Measurements from ENCODE around the gene MGP.

Gene MGP

GRCh38 chr12:14868916-14869506 lies 16.6 kb downstream of the MGP start:
- no peak for DNase-seq (ENCODE audit: extremely low read depth in 1 of 2, low read depth in 1 of 2)

DNA sequence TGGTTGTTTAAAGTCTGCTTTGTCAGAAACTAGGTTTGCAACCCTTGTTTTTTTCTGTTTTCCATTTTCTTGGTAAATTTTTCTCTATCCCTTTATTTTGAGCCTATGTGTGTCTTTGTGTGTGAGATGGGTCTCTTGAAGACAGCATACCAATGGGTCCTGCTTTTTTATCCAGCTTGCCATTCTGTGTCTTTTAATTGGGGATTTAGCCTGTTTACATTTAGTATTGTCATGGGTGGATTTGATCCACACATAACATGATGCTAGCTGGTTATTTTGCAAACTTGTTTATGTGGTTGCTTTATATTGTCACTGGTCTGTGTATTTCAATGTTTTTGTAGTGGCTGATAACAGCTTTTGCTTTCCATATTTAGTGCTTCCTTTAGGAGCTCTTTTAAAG lies 25.2 kb downstream of the MGP start:
- no peak for DNase-seq (ENCODE audit: extremely low read depth in 1 of 2, low read depth in 1 of 2)

GRCh38 chr12:14858513-14858912 lies 27.1 kb downstream of the MGP start:
- DNase-seq (ENCODE audit: extremely low read depth in 1 of 2, low read depth in 1 of 2), result no peak

DNA sequence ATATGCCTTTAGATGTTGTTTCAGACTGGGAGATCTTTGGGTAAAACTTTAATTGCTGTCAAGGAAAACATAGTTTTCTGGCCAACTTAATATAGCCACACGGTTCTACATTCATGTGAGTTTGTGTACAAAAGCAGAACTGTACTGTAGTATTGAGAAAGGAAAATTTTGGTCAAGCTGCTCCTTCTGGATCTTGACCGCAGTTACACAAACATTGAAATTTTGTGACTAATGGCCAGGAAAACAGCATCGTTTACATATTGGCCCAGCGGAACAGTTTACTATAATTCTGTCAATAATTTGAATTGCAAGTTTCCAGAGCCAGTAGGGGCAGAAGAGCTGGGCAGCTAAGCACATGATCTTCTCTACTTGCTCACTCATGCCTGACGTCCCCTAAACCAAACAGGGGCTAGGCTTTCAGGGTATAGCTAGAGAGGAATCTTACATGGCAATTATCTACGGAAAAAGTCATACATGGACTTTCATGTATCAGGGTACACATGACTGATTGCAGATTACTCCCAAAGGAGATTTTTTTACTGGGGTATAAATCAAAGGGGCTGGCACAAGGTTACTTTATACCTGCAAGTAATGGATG lies 31.0 kb downstream of the MGP start:
- no peak for DNase-seq (ENCODE audit: extremely low read depth in 1 of 2, low read depth in 1 of 2)

- DNase-seq (ENCODE audit: extremely low read depth in 1 of 2, low read depth in 1 of 2), result no peak
Measured at GRCh38 chr12:14853961-14854360, 31.7 kb downstream of the MGP start.

DNA sequence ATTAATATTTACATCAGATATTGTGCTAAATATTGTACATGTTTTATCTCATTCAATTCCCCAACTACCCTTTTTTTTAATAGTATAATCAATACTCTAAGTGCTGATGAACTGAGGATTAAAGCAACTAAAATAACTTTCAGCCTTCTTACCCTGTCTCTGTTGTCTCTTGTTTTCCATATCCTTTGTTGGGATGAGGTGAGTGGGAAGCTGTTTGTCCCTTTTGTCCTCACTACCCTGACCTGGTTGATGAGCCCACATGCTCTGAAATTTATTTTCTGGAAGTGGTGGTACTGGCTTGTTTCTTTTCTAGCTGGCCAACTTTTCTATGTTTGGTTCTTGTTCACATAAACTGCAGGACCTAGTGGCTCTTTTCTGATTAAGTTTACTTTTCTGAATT lies 32.8 kb downstream of the MGP start:
- no peak for DNase-seq (ENCODE audit: extremely low read depth in 1 of 2, low read depth in 1 of 2)

DNA sequence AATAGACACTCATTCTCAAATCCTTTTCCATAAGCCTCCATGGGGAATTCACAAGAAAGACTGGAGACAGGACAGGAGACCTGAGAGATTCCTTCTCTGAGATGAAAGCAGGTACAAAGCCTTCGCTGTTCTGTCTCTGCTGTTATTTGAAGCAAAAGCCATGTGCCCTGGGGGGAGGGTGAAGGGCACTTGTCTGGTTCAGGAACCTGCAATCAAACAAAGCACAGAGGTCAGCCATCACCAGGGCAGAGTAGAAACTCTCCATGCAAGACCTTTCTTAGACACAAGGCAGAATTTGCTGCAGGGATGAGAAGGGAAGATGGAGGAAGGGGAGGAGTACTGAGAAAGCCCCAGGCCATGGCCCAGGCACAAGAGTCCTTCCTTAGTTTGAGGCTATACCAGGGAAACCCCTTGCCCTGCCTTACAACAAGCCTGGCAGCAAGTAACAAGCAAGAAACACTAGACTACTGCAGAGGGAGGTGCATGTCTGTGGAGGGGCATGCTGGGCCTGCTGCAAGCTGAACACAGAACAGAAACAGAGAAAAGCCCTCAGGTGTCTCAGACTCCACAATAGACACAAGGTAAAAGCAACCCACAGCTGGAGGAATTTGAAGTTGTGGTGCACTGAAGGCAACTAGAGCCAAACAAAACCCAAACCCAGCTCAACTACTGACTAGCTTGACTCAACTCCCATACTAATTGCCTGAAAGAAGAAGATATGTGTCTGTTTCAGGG lies 34.6 kb downstream of the MGP start:
- no peak for DNase-seq (ENCODE audit: extremely low read depth in 1 of 2, low read depth in 1 of 2)

DNA sequence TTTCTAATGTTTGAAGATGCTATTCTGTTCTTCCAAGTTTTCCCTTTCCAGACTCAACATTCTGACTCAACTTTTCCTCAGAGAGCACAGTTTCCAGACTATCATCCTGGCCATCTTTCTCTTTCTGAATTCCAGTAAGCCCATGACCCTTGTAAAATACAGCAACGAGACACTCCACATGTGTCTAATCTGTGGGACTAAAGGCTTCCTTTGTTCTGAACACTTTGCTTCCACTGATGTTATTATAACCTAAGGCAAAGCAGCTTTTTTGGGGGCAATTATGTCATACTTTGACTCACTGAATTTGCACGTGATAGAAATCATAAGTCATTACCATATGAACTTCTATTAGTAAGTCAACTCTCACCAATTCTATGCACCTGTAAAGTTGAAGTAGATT lies 36.0 kb downstream of the MGP start:
- DNase-seq (ENCODE audit: extremely low read depth in 1 of 2, low read depth in 1 of 2), result no peak

- DNase-seq (ENCODE audit: extremely low read depth in 1 of 2, low read depth in 1 of 2), result no peak
Measured at GRCh38 chr12:14846876-14847580, 38.6 kb downstream of the MGP start.

GRCh38 chr12:14846042-14846587 lies 39.5 kb downstream of the MGP start:
- no peak for DNase-seq (ENCODE audit: extremely low read depth in 1 of 2, low read depth in 1 of 2)

DNA sequence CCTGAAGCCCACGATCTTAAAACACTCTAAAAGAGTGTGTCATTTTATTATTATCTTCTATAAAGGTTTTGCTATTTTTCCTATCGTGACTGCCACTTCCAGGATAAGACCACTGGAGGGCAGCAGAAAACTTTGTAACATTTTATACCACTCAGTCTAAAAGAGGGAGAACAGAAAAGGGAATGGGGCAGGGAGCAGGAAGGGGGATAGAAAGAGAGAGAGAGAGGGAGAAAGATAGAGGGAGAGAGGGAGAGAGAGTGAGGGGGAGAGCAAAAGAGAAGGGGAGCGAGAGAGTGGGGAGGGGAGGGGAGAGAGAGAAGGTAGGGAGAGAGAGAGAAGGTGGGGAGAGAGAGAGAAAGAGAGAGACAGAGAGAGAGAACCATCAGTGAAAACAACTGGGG lies 40.3 kb downstream of the MGP start:
- no peak for DNase-seq (ENCODE audit: extremely low read depth in 1 of 2, low read depth in 1 of 2)

- DNase-seq (ENCODE audit: extremely low read depth in 1 of 2, low read depth in 1 of 2), result no peak
Measured at GRCh38 chr12:14844401-14844800, 41.3 kb downstream of the MGP start.

- no peak for DNase-seq (ENCODE audit: extremely low read depth in 1 of 2, low read depth in 1 of 2)
Measured at GRCh38 chr12:14843425-14843887, 42.2 kb downstream of the MGP start, which contains the start of gene ART4. Gene ART4 (minus strand): TSS chr12:14843526. CDS start chr12:14843113, 413 bp downstream.

GRCh38 chr12:14842315-14842714 lies 43.3 kb downstream of the MGP start:
- DNase-seq (ENCODE audit: extremely low read depth in 1 of 2, low read depth in 1 of 2), result no peak

- DNase-seq (ENCODE audit: extremely low read depth in 1 of 2, low read depth in 1 of 2), result no peak
Measured at GRCh38 chr12:14841761-14842160, 43.9 kb downstream of the MGP start.

DNA sequence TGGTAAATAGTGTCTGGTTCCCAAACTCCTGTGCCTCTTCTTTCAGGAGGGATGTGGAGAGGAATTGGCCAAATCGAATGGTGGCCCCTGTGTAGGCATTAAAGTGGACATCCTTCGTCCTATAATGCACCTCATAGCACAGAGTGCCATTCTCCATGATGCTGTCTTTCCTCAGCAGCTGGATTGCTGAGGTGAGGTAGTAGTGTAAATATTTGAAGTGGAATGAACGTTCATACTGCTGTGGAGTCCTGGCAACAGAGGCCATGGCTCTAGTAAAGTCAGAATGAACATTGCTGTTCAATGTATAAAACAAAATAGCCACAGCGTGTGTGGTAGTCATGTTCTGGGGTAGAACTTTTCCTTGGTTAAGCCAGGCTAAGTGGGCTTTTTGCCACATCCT lies 45.0 kb downstream of the MGP start:
- no peak for DNase-seq (ENCODE audit: extremely low read depth in 1 of 2, low read depth in 1 of 2)

DNA sequence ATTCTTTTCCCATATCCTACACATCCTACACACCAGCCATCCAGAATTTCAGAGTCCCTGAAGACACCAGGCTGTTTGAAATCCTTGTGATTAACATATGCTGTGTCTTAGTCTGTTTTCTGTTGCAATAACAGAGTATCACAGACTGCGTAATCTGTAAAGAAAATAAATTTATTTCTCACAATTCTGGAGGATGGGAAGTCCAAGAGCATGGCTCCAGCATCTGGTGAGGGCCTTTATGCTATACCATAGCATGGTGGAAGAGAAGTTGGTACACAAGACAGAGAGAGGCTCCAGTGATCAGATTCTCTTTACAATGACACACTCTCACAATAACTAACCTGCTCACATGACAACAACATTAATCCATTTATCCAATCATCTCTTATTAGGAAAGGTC lies 46.4 kb downstream of the MGP start:
- DNase-seq (ENCODE audit: extremely low read depth in 1 of 2, low read depth in 1 of 2), result no peak

GRCh38 chr12:14836336-14837210 lies 49.1 kb downstream of the MGP start:
- no peak for DNase-seq (ENCODE audit: extremely low read depth in 1 of 2, low read depth in 1 of 2)

DNA sequence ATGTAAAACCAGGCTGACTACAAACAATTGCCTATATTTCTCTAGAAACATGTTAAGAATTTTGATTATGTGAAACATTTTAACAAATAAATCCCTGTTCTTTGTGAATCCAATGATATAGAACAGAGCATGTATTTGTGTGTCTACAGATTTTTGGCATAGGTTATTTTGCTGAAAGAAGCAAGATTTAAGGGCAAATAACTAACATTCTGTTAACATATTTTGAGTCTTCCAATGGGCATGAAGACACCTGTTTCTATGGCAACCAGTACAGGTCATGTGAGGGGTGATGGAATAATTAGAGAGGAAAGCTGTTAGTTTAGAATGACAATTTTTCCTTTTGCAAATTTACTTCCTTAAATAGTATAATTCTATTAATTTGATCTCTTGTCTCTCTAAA lies 51.1 kb downstream of the MGP start:
- no peak for DNase-seq (ENCODE audit: extremely low read depth in 1 of 2, low read depth in 1 of 2)

DNA sequence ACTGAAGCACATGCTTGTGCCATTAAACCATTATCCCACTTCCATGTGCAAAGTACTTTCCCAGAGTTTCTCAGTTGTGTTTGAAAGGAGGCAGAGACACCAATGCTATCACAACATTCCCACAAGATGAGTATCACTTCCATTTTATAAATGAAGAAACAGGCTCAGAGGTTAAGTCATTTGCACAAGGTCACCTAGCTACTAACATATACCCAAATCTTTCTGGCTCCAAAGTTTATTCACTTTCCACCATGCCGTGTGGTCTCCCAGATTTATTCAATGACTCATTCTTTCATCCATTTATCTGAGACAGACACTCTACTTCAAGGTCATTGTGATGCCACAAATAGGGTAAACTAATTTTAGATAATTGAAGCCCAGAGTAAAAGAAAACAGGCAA lies 51.7 kb downstream of the MGP start:
- no peak for DNase-seq (ENCODE audit: extremely low read depth in 1 of 2, low read depth in 1 of 2)
